Epithelial cell of prostate (primary cell): Measurements from ENCODE around the gene LRRC18.

Experiments used
- DNase-seq: peaks from one replicate; pipeline ENCODE4 v3.0.0-alpha.2; 2011; ENCODE audit warnings: low read depth, low spot score
- H3K27ac ChIP-seq: fragments of 450-650 bp; 2 replicates; pipeline ENCODE4 v1.5.1; 2017; ENCODE audit warnings: mild to moderate bottlenecking

Gene LRRC18

GRCh38 chr10:48884179-48885045 lies 55.2 kb downstream of the LRRC18 start:
- no peak for DNase-seq
- H3K27ac ChIP-seq, result no peak overlapping the region

DNA sequence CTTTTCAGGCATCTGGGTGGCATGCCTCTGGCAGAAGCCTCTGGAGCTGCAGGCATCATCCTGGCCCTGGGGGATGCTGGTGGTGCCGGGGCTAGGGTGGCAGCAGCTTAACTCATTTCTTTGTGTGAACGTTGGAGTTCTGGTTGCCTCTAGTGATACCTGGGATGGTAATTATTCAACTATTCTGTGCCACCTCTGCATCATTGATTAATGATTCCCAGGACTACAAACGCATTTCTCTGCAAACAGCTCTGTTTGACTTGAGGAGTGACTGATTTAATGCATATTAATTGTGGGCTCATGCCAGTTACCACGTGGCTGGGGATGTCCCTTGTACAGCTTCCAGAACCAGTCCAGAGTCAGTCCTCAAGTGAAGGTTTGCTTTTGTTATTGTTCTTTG lies 55.9 kb downstream of the LRRC18 start:
- DNase-seq, result no peak

GRCh38 chr10:48882881-48883280 lies 56.8 kb downstream of the LRRC18 start:
- H3K27ac ChIP-seq, result no peak overlapping the region
- DNase-seq, result no peak

More for the DNA sequence above, 55.9 kb downstream of the LRRC18 start:
- H3K27ac ChIP-seq, result no peak overlapping the region

GRCh38 chr10:48881937-48882336 lies 57.7 kb downstream of the LRRC18 start:
- H3K27ac ChIP-seq, result no peak overlapping the region
- no peak for DNase-seq

DNA sequence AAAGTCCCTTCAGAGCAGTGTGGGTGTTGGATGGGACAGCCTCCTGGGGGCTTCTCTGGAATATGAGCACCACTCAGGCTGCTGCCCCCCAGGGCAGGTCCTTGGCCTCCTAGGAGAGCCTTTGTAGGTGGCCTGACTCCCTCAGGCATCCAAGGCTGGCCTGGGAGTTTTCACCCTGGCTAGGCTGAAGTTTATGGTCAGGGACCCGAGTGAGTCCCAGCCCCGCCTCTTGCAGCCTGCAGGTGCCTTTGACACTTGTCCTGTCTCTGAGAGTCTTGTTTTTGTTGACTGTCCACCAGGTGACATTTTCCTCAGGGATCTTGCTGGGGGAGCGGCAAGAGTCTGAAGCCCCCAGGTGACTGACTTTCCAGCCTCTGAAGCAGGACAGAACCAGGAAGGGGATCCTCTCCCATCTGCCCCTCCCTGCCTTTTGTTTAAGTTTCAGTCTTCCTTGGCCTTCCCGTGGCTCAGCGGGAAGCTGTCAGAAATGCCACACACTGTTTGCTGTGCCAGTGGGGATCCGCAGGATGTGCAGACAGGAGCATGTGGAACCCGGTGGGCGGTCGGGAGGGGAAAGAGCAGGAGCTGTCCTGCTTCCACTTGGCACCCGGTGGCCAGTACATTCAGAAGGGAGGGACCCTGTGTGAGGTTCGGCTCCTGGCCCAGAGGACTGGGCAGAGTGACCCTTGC lies 59.5 kb downstream of the LRRC18 start:
- no peak for DNase-seq
- no peak overlapping the region for H3K27ac ChIP-seq

- no peak for DNase-seq
- H3K27ac ChIP-seq, result no peak overlapping the region
Observed at GRCh38 chr10:48879451-48879850, 60.2 kb downstream of the LRRC18 start.

DNA sequence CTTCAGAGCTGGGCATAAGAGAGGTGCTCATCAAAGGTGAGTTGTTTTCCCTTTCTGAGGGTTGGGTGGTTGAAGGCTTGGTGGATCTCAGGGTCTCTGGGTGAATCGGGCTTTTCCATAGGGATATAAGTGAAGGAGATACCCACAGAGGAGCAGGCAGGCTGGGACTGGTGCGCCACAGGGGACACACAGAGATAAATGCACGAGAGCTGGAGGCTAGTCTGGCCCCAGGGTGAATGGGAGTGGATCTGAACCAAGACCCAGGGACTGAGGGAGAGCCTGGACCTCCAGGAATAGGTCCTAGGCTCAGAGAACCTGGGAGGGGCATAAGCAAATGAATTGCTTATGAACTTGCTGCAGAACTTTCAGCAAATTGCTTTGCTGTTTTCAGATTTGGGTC lies 61.5 kb downstream of the LRRC18 start:
- no peak for DNase-seq

GRCh38 chr10:48872234-48872633 lies 67.4 kb downstream of the LRRC18 start:
- no peak for DNase-seq
- no peak overlapping the region for H3K27ac ChIP-seq

More for the DNA sequence above, 61.5 kb downstream of the LRRC18 start:
- H3K27ac ChIP-seq, result no peak overlapping the region
